Stromal cell of bone marrow (primary cell): ENCODE results near the gene CTF1.
A peak's percentile ranks its signal among the peaks of the same experiment; 100 is the strongest.

Experiments used
- DNase-seq: peaks from one replicate; pipeline ENCODE4 v3.0.0-alpha.2; 2012; ENCODE audit warnings: low read depth

Gene CTF1

GRCh38 chr16:30910427-30911029 lies 14.1 kb downstream of the CTF1 start:
- no peak for DNase-seq

- no peak for DNase-seq
Observed at GRCh38 chr16:30912794-30913412, 16.5 kb downstream of the CTF1 start.

DNA sequence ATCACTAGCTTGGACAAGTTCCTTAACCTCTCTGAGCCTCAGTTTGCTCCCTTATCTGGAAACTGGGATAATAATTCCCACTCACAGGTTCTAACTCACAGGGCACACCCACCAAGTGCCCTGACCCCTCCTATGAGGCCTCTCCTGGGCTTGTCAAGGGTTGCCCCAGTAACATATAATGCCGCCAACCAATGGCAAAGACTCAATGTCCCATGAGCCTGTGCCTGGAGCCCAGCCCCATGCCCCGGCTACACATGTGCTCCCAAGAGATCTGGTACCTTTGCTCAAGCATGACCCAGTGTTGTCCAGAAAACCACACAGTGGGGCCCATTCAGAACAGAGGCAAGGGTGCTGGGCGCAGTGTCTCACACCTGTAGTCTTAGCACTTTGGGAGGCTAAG lies 18.4 kb downstream of the CTF1 start:
- no peak for DNase-seq

DNA sequence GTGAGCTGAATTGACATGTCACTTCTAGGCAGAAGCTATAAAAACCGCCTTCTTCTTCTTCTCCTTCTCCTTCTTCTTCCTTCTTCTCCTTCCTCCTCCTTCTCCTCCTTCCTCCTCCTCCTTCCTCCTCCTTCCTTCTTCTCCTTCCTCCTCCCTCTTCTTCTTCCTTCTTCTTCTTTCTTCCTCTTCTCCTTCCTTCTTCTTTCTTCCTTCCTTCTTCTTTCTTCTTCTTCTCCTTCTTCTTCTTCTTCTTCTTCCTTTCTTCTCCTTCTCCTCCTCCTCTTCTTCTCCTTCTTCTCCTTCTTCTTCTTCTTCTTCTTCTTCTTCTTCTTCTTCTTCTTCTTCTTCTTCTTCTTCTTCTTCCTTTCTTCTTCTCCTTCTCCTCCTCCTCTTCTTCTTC lies 22.2 kb downstream of the CTF1 start:
- no peak for DNase-seq

GRCh38 chr16:30920891-30921290 lies 24.5 kb downstream of the CTF1 start:
- no peak for DNase-seq

DNA sequence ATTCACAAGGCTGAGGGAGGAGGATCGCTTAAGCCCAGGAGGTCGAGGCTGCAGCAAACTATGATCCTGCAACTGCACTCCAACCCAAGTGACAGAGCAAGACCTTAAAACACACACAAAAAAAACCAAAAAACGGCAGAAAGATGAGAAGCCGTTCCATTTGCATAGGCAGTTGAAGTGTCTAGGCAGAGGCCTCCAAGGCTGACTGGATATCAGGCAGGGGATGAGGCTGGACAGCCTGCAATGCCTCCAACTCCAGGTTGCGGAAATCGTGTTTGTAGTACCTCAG lies 25.0 kb downstream of the CTF1 start:
- DNase-seq, result no peak

- peak; percentile 65 for DNase-seq
Observed at GRCh38 chr16:30921748-30922419, 25.5 kb downstream of the CTF1 start.

DNA sequence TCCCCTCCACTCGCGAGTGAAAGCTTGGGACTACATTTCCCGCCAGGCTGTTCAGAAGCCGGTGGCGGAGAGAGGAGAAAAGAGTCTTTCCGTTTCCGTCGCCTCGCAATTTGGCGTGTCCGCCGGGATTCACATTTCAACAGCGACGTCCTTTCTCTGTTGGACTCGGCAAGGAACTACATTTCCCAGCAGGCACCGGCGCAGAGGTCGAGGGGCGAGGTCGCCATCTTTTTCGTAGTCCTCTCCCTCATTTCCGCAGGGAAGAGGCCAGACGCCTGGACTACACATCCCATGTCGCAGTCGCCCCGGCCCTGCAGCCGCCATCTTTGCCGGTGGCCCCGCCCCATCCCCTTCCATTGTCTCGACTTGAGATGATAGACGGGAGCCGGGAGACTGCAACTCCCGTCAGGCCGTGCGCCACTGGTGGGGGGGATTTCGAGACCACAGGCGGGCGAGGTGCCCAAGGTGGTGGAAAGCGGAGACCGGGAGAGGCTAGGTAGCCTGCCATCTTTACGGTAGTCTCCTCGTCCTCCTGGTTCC lies 26.1 kb downstream of the CTF1 start:
- peak; percentile 99 for DNase-seq

DNA sequence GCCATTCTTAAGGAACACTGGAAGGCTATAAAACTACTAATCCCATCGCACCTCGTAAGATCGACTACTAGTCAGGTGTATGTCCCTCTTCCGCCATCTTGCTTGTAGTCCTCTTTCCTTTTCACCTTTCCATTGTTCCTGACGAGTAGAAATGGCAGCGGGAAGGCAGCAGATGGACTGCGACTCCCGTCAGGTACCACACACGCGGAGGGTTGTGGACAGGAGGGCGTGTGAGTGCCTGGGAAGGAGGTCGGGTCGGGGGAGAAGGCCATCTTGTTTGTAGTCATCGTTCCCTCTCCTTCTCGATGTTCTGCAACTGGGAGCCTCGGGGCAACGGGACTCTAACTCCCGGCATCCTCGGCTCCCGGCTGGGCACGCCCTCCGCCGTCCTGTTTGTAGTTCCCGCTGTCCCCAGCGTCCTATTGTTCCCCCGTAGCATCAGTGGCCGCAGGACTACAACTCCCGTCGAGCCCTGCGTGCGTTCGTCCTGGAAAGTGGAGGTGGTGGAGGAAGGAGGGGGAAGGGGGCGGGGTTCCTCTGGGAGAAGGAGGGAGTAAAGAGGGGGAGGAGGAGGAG lies 26.6 kb downstream of the CTF1 start:
- peak; percentile 100 for DNase-seq

GRCh38 chr16:30923554-30924075 lies 27.2 kb downstream of the CTF1 start, which contains the start of gene FBXL19:
FBXL19 (plus strand) TSS chr16:30923572; CDS start chr16:30925755, 2,183 bp downstream.
- DNase-seq, result no peak

- no peak for DNase-seq
Observed at GRCh38 chr16:30924076-30924912, 27.9 kb downstream of the CTF1 start.

DNA sequence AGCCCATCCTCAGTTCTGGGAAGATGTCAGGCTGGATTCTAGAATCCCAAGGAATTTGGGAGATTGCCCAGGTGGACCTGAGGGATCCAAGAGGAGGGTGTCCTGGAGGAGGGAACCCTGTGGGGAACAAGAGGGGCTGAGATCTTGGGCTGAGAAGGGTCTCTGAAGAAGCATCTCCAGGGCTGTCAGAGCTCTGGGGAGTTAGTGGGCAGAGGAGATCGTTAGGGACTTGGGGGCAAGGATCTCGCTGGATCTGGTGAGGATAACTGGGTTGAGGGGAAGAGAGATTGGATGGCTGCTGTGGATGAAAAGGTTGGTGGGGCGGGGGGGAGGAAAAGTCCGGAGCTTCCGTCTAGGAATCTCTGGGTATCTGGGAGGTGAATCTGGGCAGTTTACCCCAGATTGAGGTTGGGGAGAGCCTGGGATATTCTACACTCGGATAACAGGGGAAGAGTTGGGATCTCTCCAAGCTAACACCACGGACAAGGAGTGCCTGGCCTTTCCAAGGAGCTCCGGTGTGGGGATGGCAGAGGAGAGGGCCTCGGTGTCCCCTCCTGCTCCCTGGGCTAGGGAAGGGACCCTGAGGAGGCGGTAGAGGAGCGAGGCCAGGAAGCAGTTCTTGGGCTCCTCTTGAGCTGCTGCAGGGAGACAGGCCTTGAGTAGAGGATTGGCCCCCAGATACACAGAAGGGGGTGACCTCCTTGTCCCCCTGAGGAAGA lies 28.7 kb downstream of the CTF1 start:
- no peak for DNase-seq

- no peak for DNase-seq
Observed at GRCh38 chr16:30925632-30925987, 29.2 kb downstream of the CTF1 start.

GRCh38 chr16:30925995-30926811 lies 29.8 kb downstream of the CTF1 start:
- DNase-seq, result no peak

GRCh38 chr16:30926937-30927788 lies 30.7 kb downstream of the CTF1 start:
- DNase-seq, result no peak

- DNase-seq, result no peak
Observed at GRCh38 chr16:30927789-30928378, 31.5 kb downstream of the CTF1 start.

GRCh38 chr16:30928390-30928789 lies 32.0 kb downstream of the CTF1 start:
- DNase-seq, result no peak

- DNase-seq, result no peak
Observed at GRCh38 chr16:30929167-30929566, 32.8 kb downstream of the CTF1 start.

DNA sequence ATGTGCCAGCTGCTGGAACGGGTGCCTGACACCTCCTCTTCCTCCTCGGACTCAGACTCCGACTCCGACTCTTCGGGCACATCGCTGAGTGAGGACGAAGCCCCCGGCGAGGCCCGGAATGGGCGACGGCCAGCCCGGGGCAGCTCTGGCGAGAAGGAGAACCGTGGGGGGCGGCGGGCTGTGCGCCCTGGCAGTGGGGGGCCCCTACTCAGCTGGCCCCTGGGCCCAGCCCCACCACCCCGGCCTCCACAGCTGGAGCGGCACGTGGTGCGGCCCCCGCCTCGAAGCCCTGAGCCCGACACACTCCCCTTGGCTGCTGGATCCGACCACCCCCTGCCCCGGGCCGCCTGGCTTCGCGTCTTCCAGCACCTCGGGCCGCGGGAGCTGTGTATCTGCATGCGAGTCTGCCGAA lies 33.8 kb downstream of the CTF1 start:
- DNase-seq, result no peak
